Keratinocyte (primary cell): Measurements from ENCODE around the gene TNP1. TPM values are rescaled to one million over a fixed set of nuclear protein-coding genes. Genes with fewer than 3 reads are reported as not detected.

Experiments used
- DNase-seq: peaks from one replicate; pipeline ENCODE4 v3.0.0-alpha.2; 2011; ENCODE audit warnings: low read depth, missing footprints, low spot score
- FAIRE-seq: peaks from 2 replicates; lab custom pipeline; 2011; peaks lifted over from hg19 to GRCh38; lab: Jason Lieb, UNC
- H2AFZ ChIP-seq: 2 replicates; pipeline ENCODE4 v1.6.0; 2012; ENCODE audit warnings: low read length, control low read depth, inconsistent platforms; ENCODE audit not compliant: control insufficient read depth
- H3K27ac ChIP-seq: 2 replicates; pipeline ENCODE4 v1.5.1; 2011; ENCODE audit warnings: low read length; ENCODE audit not compliant: control insufficient read depth, insufficient read depth
- H3K27me3 ChIP-seq: 3 replicates; pipeline ENCODE4 v1.6.0; 2011; ENCODE audit warnings: low read length; ENCODE audit not compliant: control insufficient read depth, insufficient read depth; ENCODE audit errors: extremely low read depth
- H3K36me3 ChIP-seq, 2 experiments: 2 replicates in 1 of 2; 3 replicates in 1 of 2; pipeline ENCODE4 v1.5.1; 2011; ENCODE audit warnings: low read length in 2 of 2, mild to moderate bottlenecking in 1 of 2; ENCODE audit not compliant: control insufficient read depth in 2 of 2, insufficient read depth in 2 of 2; ENCODE audit errors: extremely low read depth in 1 of 2
- H3K4me1 ChIP-seq: 3 replicates; pipeline ENCODE4 v1.5.1; 2011; ENCODE audit warnings: low read length; ENCODE audit not compliant: control insufficient read depth, insufficient read depth; ENCODE audit errors: extremely low read depth
- H3K4me2 ChIP-seq: 3 replicates; pipeline ENCODE4 v1.6.0; 2011; ENCODE audit warnings: low read depth, low read length; ENCODE audit not compliant: control insufficient read depth, insufficient read depth; ENCODE audit errors: extremely low read depth
- H3K4me3 ChIP-seq, 3 experiments: fragments of 200-600 bp in 1 of 3; sonication (generic) in 1 of 3; 2 replicates in 2 of 3; 3 replicates in 1 of 3; pipeline ENCODE4 v1.5.1; 2011 to 2016; ENCODE audit warnings: low read length in 3 of 3, mild to moderate bottlenecking in 3 of 3, control low read depth in 2 of 3, inconsistent platforms in 1 of 3, low read depth in 1 of 3, mixed read lengths in 1 of 3, mixed run types in 1 of 3, moderate library complexity in 1 of 3; ENCODE audit not compliant: control insufficient read depth in 2 of 3, insufficient read depth in 2 of 3; ENCODE audit errors: extremely low read depth in 1 of 3
- H3K79me2 ChIP-seq: 2 replicates; pipeline ENCODE4 v1.6.0; 2012; ENCODE audit warnings: low read length; ENCODE audit not compliant: control insufficient read depth, insufficient read depth
- H3K9ac ChIP-seq: 3 replicates; pipeline ENCODE4 v1.6.0; 2011; ENCODE audit warnings: low read length; ENCODE audit not compliant: control insufficient read depth, insufficient read depth; ENCODE audit errors: extremely low read depth
- H3K9me1 ChIP-seq: 3 replicates; pipeline ENCODE4 v1.6.0; 2011; ENCODE audit warnings: low read length; ENCODE audit not compliant: control insufficient read depth, insufficient read depth; ENCODE audit errors: extremely low read depth
- H3K9me3 ChIP-seq: 2 replicates; pipeline ENCODE4 v1.5.1; 2012; ENCODE audit warnings: low read depth, low read length; ENCODE audit not compliant: control insufficient read depth
- H4K20me1 ChIP-seq: 3 replicates; pipeline ENCODE4 v1.6.0; 2011; ENCODE audit warnings: low read length; ENCODE audit not compliant: control insufficient read depth, insufficient read depth; ENCODE audit errors: extremely low read depth
- CTCF ChIP-seq, 3 experiments: IDR thresholded peaks in 1 of 3; conservative IDR thresholded peaks in 1 of 3; optimal IDR thresholded peaks in 1 of 3; 2 replicates in 2 of 3; 3 replicates in 1 of 3; pipeline versions ENCODE3 to v1.5.1; 2011; ENCODE audit warnings: low read length in 3 of 3, mild to moderate bottlenecking in 3 of 3, moderate library complexity in 2 of 3, control low read depth in 1 of 3, inconsistent platforms in 1 of 3; ENCODE audit not compliant: insufficient read depth in 2 of 3; ENCODE audit errors: extremely low read depth in 1 of 3
- EZH2 ChIP-seq: IDR thresholded peaks from one replicate; pipeline ENCODE4 v1.6.1; 2012; ENCODE audit warnings: inconsistent platforms, mild to moderate bottlenecking, low read length, moderate library complexity
- dilution Hi-C: fragments of 300-500 bp; cut with MboI; formaldehyde crosslinking; loops from one replicate; pipeline ENCODE4 v1.7.0; 2020; ENCODE audit warnings: low sequenced_read_pairs; ENCODE audit not compliant: extremely low pct_ligation_motif_present
- polyA plus RNA-seq, 5 experiments: library from polyadenylated mRNA; depleted of rRNA in 3 of 5; stranded (reverse) in 3 of 5; stranded (forward) in 1 of 5; unstranded in 1 of 5; fragments of >200 nt; gene quantifications; 1 replicate in 1 of 5; 2 replicates in 3 of 5; 3 replicates in 1 of 5; pipeline versions ENCODE4 v1.2.1 to v1.2.3, GENCODE V29; 2011 to 2012; ENCODE audit warnings: missing spikeins in 2 of 5, low read depth in 1 of 5, low replicate concordance in 1 of 5

Gene TNP1
- polyA plus RNA-seq, 1 donor (not counting 4 experiments of a cell fraction or from before 2014, with no cell fraction given): not detected

- H3K4me2 ChIP-seq: no peak overlapping the region
- no peaks in the 10 kb centered on the region for H3K79me2 ChIP-seq
- peaks cover 3% of the 10 kb centered on the region for H3K4me1 ChIP-seq
- no peak overlapping the region for H3K27ac ChIP-seq
- no peaks in the 10 kb centered on the region for H3K9me3 ChIP-seq
- no peak for DNase-seq
- no peak overlapping the region for H3K9ac ChIP-seq
- no peaks in the 10 kb centered on the region for H3K36me3 ChIP-seq
- H3K9me1 ChIP-seq: no peaks in the 10 kb centered on the region
- no peaks in the 10 kb centered on the region for H3K27me3 ChIP-seq
- no peaks in the 10 kb centered on the region for H4K20me1 ChIP-seq
- dilution Hi-C loops: no loop called here
- TF ChIP-seq EZH2: no peak
- H2AFZ ChIP-seq: no peak overlapping the region
- no peak overlapping the region for H3K4me3 ChIP-seq
- no peak for FAIRE-seq
Measured at GRCh38 chr2:216850665-216851322, 9.1 kb downstream of the TNP1 start.

GRCh38 chr2:216849987-216850386 lies 9.9 kb downstream of the TNP1 start:
- H3K4me3 ChIP-seq: no peak overlapping the region
- H3K4me1 ChIP-seq: peaks cover 3% of the 10 kb centered on the region
- FAIRE-seq: peak; percentile 39
- H3K4me2 ChIP-seq: no peak overlapping the region
- no peaks in the 10 kb centered on the region for H3K36me3 ChIP-seq
- no peaks in the 10 kb centered on the region for H3K27me3 ChIP-seq
- H3K9ac ChIP-seq: no peak overlapping the region
- H2AFZ ChIP-seq: no peak overlapping the region
- H3K9me1 ChIP-seq: no peaks in the 10 kb centered on the region
- no peaks in the 10 kb centered on the region for H4K20me1 ChIP-seq
- DNase-seq: no peak
- H3K27ac ChIP-seq: no peak overlapping the region
- dilution Hi-C loops: no loop called here
- H3K9me3 ChIP-seq: no peaks in the 10 kb centered on the region
- no peaks in the 10 kb centered on the region for H3K79me2 ChIP-seq
- TF ChIP-seq CTCF (optimal IDR thresholded peaks at IDR 0.05 in 1 of 3, IDR thresholded peaks at IDR 0.05 in 1 of 3, conservative IDR thresholded peaks at IDR 0.05 in 1 of 3; ENCODE audit: extremely low read depth in 1 of 3, insufficient read depth in 2 of 3, low read length in 3 of 3): no peak

GRCh38 chr2:216845426-216845825 lies 14.4 kb downstream of the TNP1 start:
- Histone ChIP-seq H3K9me1 (no peaks in the 10 kb centered on the region), H3K79me2 (no peaks in the 10 kb centered on the region), H2AFZ (no peak overlapping the region), H3K27ac (no peak overlapping the region), H3K4me1 (peaks cover 3% of the 10 kb centered on the region), H3K9ac (no peak overlapping the region), H3K36me3 (no peaks in the 10 kb centered on the region), H3K9me3 (no peaks in the 10 kb centered on the region), H3K4me3 (no peak overlapping the region), H3K4me2 (no peak overlapping the region), H4K20me1 (no peaks in the 10 kb centered on the region), H3K27me3 (no peaks in the 10 kb centered on the region)
- TF ChIP-seq CTCF (optimal IDR thresholded peaks at IDR 0.05 in 1 of 3, IDR thresholded peaks at IDR 0.05 in 1 of 3, conservative IDR thresholded peaks at IDR 0.05 in 1 of 3; ENCODE audit: extremely low read depth in 1 of 3, insufficient read depth in 2 of 3, low read length in 3 of 3): no peak
- TF ChIP-seq EZH2: no peak
- DNase-seq (no peak), FAIRE-seq (no peak)
- dilution Hi-C loops: no loop called here
